ENCODE measurements around the gene RTN4R. TPM values are rescaled to one million over a fixed set of nuclear protein-coding genes. Genes with fewer than 3 reads are reported as not detected.

RTN4R gene
- total RNA-seq, 2 donors from 2014 or later, result 12.8 to 17.7 TPM

GRCh38 chr22:20192293-20192971 lies 75.7 kb downstream of the RTN4R start:
- no peaks in the 10 kb centered on the region for H3K9me3 Mint-ChIP-seq
- peaks cover 10% of the 10 kb centered on the region for H3K4me1 Mint-ChIP-seq
- Histone ChIP-seq H3K27ac (ENCODE audit: low read depth, low read length) (no peak overlapping the region), H3K27me3 (ENCODE audit: control insufficient read depth, insufficient read depth, low read length, poor library complexity, severe bottlenecking) (no peaks in the 10 kb centered on the region), H3K9ac (ENCODE audit: extremely low read depth, low read length, poor library complexity, severe bottlenecking) (no peak overlapping the region), H3K4me1 (ENCODE audit: control insufficient read depth, insufficient read depth, low read length) (no peaks in the 10 kb centered on the region), H3K9me3 (ENCODE audit: control insufficient read depth, low read length) (no peaks in the 10 kb centered on the region), H3K36me3 (ENCODE audit: control insufficient read depth, insufficient read depth, low read length) (no peaks in the 10 kb centered on the region), H3K4me3 (ENCODE audit: low read length) (no peak overlapping the region)
- no peaks in the 10 kb centered on the region for H3K36me3 Mint-ChIP-seq (ENCODE audit: low read depth)
- no peak for TF ChIP-seq CTCF (conservative IDR thresholded peaks at IDR 0.05)
- DNase-seq, result no peak
- H3K4me3 Mint-ChIP-seq, result no peak overlapping the region
- no peak overlapping the region for H3K27ac Mint-ChIP-seq
- 90 to 92% methylated on average over 2 to 10 of the region's 10 CpGs for WGBS, 2 experiments (ENCODE audit: insufficient coverage in 1 of 2, insufficient read length in 1 of 2)
- H3K27me3 Mint-ChIP-seq (ENCODE audit: insufficient read depth), result no peaks in the 10 kb centered on the region

GRCh38 chr22:20191803-20192202 lies 76.3 kb downstream of the RTN4R start:
- DNase-seq, result no peak
- H3K27me3 ChIP-seq (ENCODE audit: control insufficient read depth, insufficient read depth, low read length, poor library complexity, severe bottlenecking), result no peaks in the 10 kb centered on the region
- no peak overlapping the region for H3K27ac Mint-ChIP-seq
- 90 to 91% methylated on average over 3 to 8 of the region's 8 CpGs for WGBS, 2 experiments (ENCODE audit: insufficient coverage in 1 of 2, insufficient read length in 1 of 2)
- H3K4me3 ChIP-seq (ENCODE audit: low read length), result no peak overlapping the region
- peaks cover 11% of the 10 kb centered on the region for H3K4me1 Mint-ChIP-seq
- no peaks in the 10 kb centered on the region for H3K36me3 Mint-ChIP-seq (ENCODE audit: low read depth)
- no peak overlapping the region for H3K27ac ChIP-seq (ENCODE audit: low read depth, low read length)
- no peaks in the 10 kb centered on the region for H3K9me3 Mint-ChIP-seq
- no peaks in the 10 kb centered on the region for H3K27me3 Mint-ChIP-seq (ENCODE audit: insufficient read depth)
- H3K4me1 ChIP-seq (ENCODE audit: control insufficient read depth, insufficient read depth, low read length), result no peaks in the 10 kb centered on the region
- TF ChIP-seq CTCF (conservative IDR thresholded peaks at IDR 0.05), result no peak
- no peak overlapping the region for H3K9ac ChIP-seq (ENCODE audit: extremely low read depth, low read length, poor library complexity, severe bottlenecking)
- H3K9me3 ChIP-seq (ENCODE audit: control insufficient read depth, low read length), result no peaks in the 10 kb centered on the region
- no peak overlapping the region for H3K4me3 Mint-ChIP-seq
- no peaks in the 10 kb centered on the region for H3K36me3 ChIP-seq (ENCODE audit: control insufficient read depth, insufficient read depth, low read length)

Small RNAs within 50 kb of the gene (microRNA-seq; reads per million reads assigned to microRNA genes)
- not detected for gene MIR1286 (ENCODE audit: borderline microRNAs expressed)

Other genes with a start within 250 kb of the RTN4R start
- 10 to 100 TPM; 19.9 to 21.8 TPM for gene TANGO2, start 247.2 kb downstream of the RTN4R start, total RNA-seq
- 10 to 100 TPM; 61.3 to 76.1 TPM for gene DGCR8, start 188.1 kb downstream of the RTN4R start, total RNA-seq
- gene RANBP1, start 152.2 kb downstream of the RTN4R start, total RNA-seq, result 100 to 1,000 TPM; 320 to 415 TPM
- 10 to 100 TPM; 45.6 to 55.2 TPM for gene TRMT2A, start 151.1 kb downstream of the RTN4R start, total RNA-seq
- 10 to 100 TPM; 82.2 to 82.3 TPM for gene ZDHHC8, start 136.5 kb downstream of the RTN4R start, total RNA-seq
- gene CCDC188, start 117.3 kb downstream of the RTN4R start, total RNA-seq, result not detected
- 10 to 100 TPM; 51.3 to 53.7 TPM for gene DGCR6L, start 51.7 kb upstream of the RTN4R start, total RNA-seq
- gene ZNF74, start 125.8 kb upstream of the RTN4R start, total RNA-seq, result 10 to 100 TPM; 36.9 to 41.7 TPM
- 10 to 100 TPM; 19.8 to 20.3 TPM for gene SCARF2, start 169.5 kb upstream of the RTN4R start, total RNA-seq
- gene KLHL22, start 227.5 kb upstream of the RTN4R start, total RNA-seq, result 10 to 100 TPM; 26.5 to 32.8 TPM
- gene MED15, start 239.3 kb upstream of the RTN4R start, total RNA-seq, result 10 to 100 TPM; 61.4 to 62.7 TPM